Upper lobe of right lung (tissue), 1 donor: ENCODE results near the gene IGFBP6. TPM values are rescaled to one million over a fixed set of nuclear protein-coding genes. Genes with fewer than 3 reads are reported as not detected.
A peak's percentile ranks its signal among the peaks of the same experiment; 100 is the strongest.

Experiments
- ATAC-seq: fragments of 200-7000 bp; cut with Tn5 transposase; one replicate; pipeline ENCODE4 v1.9.1; 2020; ENCODE audit warnings: mild to moderate bottlenecking, moderate library complexity
- DNase-seq: peaks from one replicate; pipeline ENCODE4 v3.0.0-alpha.2; 2020
- H3K27ac ChIP-seq: fragments of 200-600 bp; one replicate; pipeline ENCODE4 v1.8.0; 2022
- H3K27me3 ChIP-seq: fragments of 200-600 bp; one replicate; pipeline ENCODE4 v1.8.0; 2022; ENCODE audit warnings: mild to moderate bottlenecking
- H3K36me3 ChIP-seq: fragments of 200-600 bp; one replicate; pipeline ENCODE4 v1.8.0; 2022
- H3K4me1 ChIP-seq: fragments of 200-600 bp; one replicate; pipeline ENCODE4 v1.8.0; 2022
- H3K4me3 ChIP-seq: fragments of 200-600 bp; one replicate; pipeline ENCODE4 v1.8.0; 2022; ENCODE audit warnings: mild to moderate bottlenecking
- H3K9me3 ChIP-seq: fragments of 200-600 bp; one replicate; pipeline ENCODE4 v1.8.0; 2022
- CTCF ChIP-seq: fragments of 200-600 bp; IDR thresholded peaks from one replicate; pipeline ENCODE4 v1.8.0; 2022; ENCODE audit warnings: antibody characterized with exemption
- intact Hi-C: fragments of 100-400 bp; cut with DNase I; formaldehyde crosslinking; loops from one replicate; pipeline ENCODE4 v1.11.0; 2022
- long read RNA-seq: library from polyadenylated mRNA; unstranded; transcript quantifications from one replicate; pipeline ENCODE4 v2.0.0, GENCODE V29; 2021
- total RNA-seq: library from RNA; stranded (reverse); fragmentation: NEBNext Ultra II Directional; extraction: Animal tissue kit (Norgen Biotek cat#: 25700); gene quantifications from one replicate; pipeline ENCODE4 v1.2.1, GENCODE V29; 2021
- donor health status: DM: no; HTN: yes; CAD: no; lungs with severe emphysema.

Gene IGFBP6
- 34.6 TPM for total RNA-seq
- long read RNA-seq, transcript IGFBP6-201 (4 exons, 1,169 nt): major isoform, 25 of 25 reads
- long read RNA-seq, partial matches to known transcripts: 0 of 25 reads
- long read RNA-seq, other reads (novel, unspliced or antisense): 0 of 25 reads

- Histone ChIP-seq H3K4me1 (peaks cover 35% of the 10 kb centered on the region), H3K27ac (peak within 1 kb of the TSS; percentile 76), H3K4me3 (peak within 1 kb of the TSS; percentile 58), H3K36me3 (no peaks in the 10 kb centered on the region), H3K9me3 (no peaks in the 10 kb centered on the region), H3K27me3 (no peaks in the 10 kb centered on the region)
- DNase-seq (peak; percentile 83), ATAC-seq (peak; percentile 60)
- intact Hi-C loops: no loop called here
- TF ChIP-seq CTCF: no peak
These were observed at the start of gene IGFBP6 for GRCh38 chr12:53097564-53098353. Gene IGFBP6, plus strand, starts transcription at chr12:53097667. Its CDS starts 51 bp downstream, at chr12:53097718.

- DNase-seq (peak; percentile 89), ATAC-seq (peak; percentile 24)
- peak; percentile 29 for TF ChIP-seq CTCF
- H3K9me3 ChIP-seq: no peaks in the 10 kb centered on the region
- H3K27ac ChIP-seq: peak overlapping the region; percentile 98
- intact Hi-C loops: no loop called here
- H3K36me3 ChIP-seq: peaks cover 9% of the 10 kb centered on the region
- peak overlapping the region; percentile 86 for H3K4me3 ChIP-seq
- H3K4me1 ChIP-seq: peaks cover 54% of the 10 kb centered on the region
- H3K27me3 ChIP-seq: no peaks in the 10 kb centered on the region
These were observed 49.3 kb upstream of the IGFBP6 start for GRCh38 chr12:53048033-53048779.

- Histone ChIP-seq H3K36me3 (peaks cover 15% of the 10 kb centered on the region), H3K27me3 (no peaks in the 10 kb centered on the region), H3K27ac (peak overlapping the region; percentile 98), H3K9me3 (no peaks in the 10 kb centered on the region), H3K4me3 (peak overlapping the region; percentile 86), H3K4me1 (peaks cover 60% of the 10 kb centered on the region)
- intact Hi-C loops: no loop called here
- peak; percentile 1 for ATAC-seq
- TF ChIP-seq CTCF: no peak
- DNase-seq: peak; percentile 85
These were observed 48.6 kb upstream of the IGFBP6 start for GRCh38 chr12:53048780-53049401.

- H3K36me3 ChIP-seq: peaks cover 18% of the 10 kb centered on the region
- intact Hi-C loops: no loop called here
- ATAC-seq (peak; percentile 31), DNase-seq (peak; percentile 91)
- peak within 1 kb of the TSS; percentile 86 for H3K4me3 ChIP-seq
- H3K27ac ChIP-seq: peak within 1 kb of the TSS; percentile 98
- H3K27me3 ChIP-seq: no peaks in the 10 kb centered on the region
- peaks cover 61% of the 10 kb centered on the region for H3K4me1 ChIP-seq
- TF ChIP-seq CTCF: no peak
- H3K9me3 ChIP-seq: no peaks in the 10 kb centered on the region
These were observed 47.7 kb upstream of the IGFBP6 start, which contains the start of gene TNS2 for GRCh38 chr12:53049571-53050318. Gene TNS2, plus strand, starts transcription at chr12:53050065. Its CDS starts 121 bp downstream, at chr12:53050186.
